ENCODE results near the gene WASF3.

DNA sequence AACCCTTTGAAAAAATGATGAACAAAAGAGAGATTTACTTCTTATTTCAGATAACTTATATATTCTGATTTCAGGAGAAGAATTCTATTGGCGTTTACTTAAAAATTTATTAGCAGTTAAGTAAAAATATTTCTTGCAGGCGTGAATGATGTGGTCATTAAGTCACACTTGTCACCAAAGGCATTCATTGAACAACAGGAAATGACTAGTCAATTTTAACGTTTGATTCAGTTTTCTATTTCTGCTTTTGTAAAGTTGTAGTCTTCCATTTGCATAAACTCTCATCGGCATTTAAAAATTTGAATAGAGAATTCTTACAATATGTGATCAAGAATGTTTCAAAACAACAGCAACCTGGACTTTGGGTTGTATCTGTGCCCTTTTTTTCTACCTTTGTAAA is 119.7 kb downstream of the WASF3 start:
- TF ChIP-seq, protein P1, sequence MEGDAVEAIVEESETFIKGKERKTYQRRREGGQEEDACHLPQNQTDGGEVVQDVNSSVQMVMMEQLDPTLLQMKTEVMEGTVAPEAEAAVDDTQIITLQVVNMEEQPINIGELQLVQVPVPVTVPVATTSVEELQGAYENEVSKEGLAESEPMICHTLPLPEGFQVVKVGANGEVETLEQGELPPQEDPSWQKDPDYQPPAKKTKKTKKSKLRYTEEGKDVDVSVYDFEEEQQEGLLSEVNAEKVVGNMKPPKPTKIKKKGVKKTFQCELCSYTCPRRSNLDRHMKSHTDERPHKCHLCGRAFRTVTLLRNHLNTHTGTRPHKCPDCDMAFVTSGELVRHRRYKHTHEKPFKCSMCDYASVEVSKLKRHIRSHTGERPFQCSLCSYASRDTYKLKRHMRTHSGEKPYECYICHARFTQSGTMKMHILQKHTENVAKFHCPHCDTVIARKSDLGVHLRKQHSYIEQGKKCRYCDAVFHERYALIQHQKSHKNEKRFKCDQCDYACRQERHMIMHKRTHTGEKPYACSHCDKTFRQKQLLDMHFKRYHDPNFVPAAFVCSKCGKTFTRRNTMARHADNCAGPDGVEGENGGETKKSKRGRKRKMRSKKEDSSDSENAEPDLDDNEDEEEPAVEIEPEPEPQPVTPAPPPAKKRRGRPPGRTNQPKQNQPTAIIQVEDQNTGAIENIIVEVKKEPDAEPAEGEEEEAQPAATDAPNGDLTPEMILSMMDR (IDR thresholded peaks at IDR 0.05 in 4 of 5, conservative IDR thresholded peaks at IDR 0.05 in 1 of 5): no peak
- TF ChIP-seq POLR2A (IDR thresholded peaks at IDR 0.05): no peak

All from gastrocnemius medialis (tissue), 4 donors.